NCI-H510A treated with DMSO at 0.1 percent for 48 hours (cell line): ENCODE measurements around the gene ANO3.

Source experiments
- DNase-seq: peaks from one replicate; lab custom pipeline; 2025; lab: John Stamatoyannopoulos, UW

The ANO3 gene

DNA sequence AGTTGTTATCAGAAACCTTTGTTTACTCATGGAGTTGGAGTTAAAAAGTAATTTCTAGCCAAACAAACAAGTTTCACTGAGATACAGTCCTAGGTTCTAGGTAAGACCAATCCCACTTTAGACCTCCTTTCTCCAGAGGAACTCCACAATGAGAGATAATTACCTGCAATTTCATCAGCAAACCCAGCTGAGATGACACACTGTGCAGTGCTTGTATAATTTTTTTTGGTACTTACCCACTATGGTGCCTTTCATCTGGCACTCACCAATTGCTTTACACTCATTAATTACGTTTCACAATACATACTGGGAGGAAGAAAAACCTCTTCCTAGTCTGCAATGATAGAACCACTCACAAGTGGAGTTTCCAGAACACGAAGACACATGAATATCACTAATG is 242.0 kb downstream of the ANO3 start:
- no peak for DNase-seq

DNA sequence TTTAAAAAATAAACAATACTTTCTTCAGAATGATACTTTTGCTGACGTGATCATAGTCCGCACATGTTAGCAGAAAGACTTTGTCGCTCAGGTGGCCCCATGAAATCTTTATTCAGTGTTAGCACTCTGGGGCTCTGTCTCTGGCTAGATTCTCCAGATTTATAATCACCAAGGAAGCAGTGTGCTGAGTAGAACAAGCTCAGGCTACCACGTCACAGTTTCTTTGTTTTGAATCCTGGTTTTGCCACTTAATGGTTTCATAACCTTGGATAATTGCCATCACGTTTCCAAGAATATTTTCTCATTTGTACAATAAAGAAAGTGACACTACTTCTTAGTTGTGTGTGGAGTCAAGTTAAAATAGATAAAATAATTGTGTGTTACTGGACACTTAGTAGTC is 244.0 kb downstream of the ANO3 start:
- DNase-seq, result no peak

DNA sequence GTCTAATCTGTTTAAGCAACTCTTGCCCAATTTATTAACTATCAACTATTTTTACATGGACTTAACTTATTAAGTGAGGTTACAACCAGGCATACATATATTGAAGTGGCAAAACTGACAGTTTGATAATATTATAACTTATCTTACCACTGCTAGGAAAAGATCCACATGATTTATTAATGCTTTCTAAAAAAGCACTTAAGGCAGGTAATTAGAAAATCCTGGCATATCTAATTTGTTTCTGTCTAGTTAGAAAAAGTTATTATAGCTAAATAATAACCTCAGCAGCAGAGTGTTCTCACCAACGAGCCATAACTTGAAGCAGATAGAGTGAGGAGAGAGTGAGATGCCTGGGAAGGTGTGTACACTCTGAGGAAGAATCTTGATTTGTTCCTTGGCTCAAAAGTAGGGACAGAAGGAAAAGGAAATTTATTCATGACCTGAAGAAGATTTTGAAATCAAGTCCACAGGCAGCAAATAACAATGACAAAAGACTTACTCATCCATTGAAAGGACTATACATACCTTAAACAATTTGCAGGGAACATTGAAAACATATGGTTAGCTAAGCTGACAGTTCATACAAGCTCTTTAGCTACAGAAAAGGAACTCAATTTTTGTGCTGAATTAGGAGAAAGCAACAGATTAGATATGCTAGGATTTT is 247.2 kb downstream of the ANO3 start:
- no peak for DNase-seq

DNA sequence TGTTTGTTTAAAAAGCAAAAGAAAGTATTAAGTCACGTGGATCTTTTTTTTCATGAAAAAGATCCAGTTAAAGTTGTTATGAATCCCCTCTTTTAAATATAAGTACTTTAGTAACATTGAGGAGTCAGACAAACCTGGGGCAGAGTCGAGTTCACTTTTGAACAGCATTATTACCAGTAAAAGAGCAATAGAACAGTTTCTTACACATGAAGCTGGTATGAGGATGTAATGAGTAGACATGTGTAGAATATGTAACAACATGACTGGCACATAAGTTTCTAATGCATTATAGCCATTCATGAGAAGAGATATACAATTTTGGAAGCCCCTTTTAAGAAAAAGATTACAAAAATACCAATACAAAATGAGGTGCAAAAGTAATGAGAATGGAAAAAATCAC is 247.8 kb downstream of the ANO3 start:
- DNase-seq, result no peak

DNA sequence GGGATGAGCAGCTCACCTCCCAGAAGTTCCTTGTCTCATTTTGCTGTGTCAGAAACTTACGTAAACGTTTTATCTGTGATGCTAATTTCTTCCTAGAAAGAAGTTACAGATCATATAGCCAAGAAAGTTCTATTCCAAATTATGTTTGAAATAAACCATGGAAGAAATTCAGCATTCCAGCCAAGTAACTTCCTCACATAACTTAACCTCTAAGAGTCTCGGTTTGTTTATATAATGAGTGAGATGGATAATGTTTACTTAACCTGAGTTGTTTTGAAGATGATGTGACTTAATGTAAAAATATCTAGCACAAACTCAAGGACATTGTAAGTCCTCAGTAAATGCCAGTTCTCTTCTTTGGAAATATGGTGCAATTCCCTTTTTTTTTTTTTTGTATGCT is 249.0 kb downstream of the ANO3 start:
- DNase-seq, result no peak

DNA sequence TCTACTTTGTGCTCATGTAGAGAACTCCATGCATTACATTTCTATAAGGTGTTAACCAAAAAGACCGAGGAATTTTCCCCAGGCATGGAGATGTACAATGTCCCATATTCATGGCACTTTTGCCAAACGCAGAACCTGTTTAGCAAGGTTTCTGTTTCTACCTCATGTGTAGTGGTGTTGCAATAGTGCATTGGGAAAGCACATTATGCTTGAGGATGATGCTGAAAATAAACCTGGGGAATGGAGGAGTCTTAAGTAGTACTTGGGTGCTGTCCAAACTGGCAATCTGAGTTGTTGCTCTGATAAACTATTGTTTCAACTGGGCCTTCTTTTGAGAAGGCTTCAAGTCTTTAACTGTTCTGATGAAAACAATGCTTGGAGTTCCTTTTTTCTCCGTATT is 251.6 kb downstream of the ANO3 start:
- DNase-seq, result peak; percentile 24

DNA sequence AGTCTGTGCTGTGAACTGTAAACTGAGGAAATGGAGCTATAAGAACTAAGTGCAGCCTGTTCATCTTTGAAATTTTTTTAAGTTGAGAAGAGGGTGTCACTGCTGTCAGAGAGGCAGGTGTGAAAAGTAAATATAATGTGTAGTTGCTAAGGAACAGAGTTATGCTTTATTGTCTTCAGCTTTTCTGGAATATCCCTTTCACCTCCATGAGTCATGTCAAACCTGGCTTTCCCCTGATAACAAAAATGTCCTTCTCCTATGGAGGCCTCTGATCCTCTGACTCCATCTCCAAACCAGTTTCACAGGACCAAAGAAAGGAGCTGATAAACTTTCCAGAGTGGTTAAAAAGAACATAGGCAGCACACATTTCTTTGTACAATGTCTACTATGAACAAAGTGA is 252.9 kb downstream of the ANO3 start:
- peak; percentile 5 for DNase-seq

DNA sequence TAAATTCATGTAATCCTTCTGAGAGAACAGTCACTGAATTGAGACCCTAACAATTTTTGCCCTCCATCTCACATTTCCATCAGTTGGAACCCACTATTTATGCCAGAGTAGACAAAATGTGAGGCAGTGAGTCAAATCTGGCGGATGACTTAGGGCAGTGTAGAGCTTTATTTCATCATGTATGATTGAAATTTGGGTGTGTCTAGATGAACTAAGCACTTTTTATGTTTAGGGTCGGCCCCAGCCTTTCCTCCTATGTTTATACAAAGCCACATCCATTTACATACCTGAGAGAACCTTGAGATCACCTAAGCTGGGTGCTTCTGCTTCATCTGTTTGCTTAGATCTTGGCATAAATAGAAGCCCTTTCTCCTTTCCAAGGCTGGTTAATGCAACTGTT is 255.1 kb downstream of the ANO3 start:
- DNase-seq, result no peak

DNA sequence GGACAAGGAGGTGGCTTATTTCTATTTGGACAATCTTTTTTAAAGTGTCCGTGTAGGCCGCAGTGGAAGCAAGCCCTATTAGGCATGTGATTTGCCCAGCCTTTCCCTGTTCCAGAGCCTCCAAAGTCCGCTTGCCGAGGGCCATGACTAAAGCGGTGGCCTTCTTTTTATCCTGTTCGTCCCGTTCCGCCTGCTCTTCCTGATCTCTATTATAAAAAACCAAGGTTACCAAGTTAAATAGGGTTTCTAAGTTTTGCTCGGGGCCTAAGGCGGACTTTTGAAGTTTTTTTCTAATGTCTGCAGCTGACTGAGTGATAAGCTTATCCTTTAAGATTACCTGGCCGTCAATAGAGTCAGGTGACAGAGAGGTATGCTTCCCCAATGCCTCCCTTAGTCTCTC is 261.8 kb downstream of the ANO3 start:
- no peak for DNase-seq

DNA sequence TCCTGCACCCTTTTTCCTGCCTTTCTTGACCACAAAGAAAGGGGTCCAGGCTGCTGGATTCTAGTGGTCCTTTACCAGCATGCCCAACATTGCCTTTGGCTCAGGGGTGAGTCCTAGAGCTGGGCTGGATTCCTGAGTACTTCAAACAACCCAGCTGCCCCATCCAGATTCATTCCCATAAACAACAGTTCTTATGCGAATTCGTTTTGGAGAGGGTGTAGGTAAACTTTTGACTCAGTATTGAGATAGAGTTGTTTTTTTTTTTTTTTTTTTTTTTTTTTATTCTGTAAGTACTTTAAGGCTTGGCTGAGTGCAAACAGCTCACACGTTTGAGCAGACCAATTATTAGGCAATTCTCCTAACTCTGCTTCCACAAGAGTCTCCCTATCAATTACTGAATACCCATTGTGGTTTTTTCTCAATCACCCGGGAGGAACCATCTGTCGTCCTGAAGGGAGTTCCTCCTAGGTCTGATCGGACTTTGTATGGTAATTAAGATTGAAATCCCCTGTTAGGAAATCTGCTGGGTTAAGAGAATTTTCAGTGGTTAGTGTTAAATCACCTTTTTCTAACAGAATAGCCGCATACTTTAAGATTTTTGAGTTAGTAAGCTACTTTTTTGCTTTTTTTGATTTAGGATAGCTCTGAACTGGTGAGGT is 263.4 kb downstream of the ANO3 start:
- peak; percentile 22 for DNase-seq

DNA sequence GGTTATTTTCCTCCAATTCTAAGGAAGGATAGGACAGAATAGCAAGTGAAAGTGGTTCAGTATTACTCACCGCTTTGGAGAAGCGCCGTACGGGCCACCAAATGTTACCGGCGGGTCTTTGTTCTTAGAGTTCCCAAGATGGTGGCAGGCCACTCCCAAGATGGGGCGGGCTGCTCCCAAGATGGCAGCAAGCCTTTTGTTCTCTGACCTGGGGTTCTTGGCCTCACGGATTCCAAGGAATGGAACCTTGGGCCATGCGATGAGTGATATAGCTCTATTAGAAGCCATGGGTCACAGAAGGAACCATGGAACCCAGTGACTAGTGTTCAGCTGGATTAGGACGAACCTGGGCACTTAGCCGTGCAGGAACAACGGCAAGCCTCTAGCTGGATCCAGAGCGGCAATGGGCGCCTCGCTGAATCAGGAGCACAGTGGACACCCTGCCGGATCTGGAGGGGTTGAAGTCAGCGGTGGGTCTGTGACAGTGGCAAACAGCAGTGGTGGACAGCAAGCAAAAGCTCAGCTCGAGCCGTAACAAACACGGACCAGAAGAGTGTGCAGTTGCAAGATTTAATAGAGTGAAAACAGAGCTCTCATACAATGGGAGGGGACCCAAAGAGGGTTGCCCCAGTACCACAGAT is 265.2 kb downstream of the ANO3 start:
- peak; percentile 53 for DNase-seq

DNA sequence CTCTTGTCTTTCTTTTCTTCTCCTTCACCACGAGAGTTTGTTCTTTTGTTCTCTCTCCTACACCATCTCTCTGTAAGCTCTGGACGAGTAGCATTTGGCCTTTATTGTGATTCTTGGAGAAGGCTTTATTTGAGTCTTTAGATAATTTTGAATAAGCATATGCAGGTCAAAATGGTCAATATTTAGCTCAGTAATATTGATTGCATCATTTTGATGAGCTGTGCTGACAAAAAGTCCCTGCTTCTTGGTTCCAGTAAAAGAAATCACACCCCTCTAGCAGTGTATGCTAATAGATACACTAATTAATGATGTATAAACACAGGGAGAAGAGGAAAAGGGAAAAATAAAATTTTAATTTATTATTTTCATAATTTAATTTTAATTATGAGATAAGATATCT is 266.0 kb downstream of the ANO3 start:
- no peak for DNase-seq

DNA sequence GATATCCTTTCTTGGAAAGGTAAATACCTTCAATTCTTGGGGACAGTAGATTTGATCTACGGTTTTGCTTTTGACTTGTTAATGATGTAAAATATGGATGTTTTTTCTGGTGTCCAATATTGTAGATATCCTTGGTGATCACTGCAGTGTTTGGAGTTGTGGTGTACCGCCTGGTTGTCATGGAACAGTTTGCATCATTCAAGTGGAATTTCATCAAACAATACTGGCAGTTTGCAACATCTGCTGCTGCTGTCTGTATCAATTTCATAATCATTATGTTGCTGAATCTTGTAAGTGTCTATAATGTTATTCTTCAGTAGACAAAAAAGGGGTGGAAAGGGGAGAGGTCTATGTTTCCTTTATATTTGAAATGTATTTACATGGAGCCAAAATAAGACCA is 267.5 kb downstream of the ANO3 start:
- peak; percentile 35 for DNase-seq

DNA sequence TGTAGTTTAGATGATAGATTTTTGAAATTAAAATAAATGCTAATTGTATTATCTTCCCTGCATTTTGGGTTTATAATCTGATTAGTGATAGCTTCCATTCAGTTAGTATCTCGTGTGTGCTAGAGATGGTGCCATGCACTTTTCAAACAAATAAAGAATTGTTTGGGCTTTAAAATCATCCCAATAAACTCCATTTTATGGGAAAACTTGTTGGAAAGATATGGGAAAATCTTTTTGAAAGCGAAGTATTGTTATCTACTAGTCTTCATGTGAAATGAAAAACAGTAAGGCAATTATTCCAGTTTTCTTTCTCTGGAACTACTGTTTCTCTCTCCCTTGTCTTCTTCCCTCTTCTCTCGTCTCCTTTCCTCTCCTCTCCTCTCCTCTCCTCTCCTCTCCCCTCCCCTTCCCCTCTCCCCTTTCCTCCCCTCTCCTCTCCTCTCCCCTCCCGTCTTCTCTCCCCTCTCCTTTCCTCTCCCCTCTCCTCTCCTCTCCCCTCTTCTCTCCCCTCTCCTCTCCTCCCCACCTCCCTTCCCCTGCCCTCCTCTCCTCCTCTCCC is 268.0 kb downstream of the ANO3 start:
- DNase-seq, result no peak

DNA sequence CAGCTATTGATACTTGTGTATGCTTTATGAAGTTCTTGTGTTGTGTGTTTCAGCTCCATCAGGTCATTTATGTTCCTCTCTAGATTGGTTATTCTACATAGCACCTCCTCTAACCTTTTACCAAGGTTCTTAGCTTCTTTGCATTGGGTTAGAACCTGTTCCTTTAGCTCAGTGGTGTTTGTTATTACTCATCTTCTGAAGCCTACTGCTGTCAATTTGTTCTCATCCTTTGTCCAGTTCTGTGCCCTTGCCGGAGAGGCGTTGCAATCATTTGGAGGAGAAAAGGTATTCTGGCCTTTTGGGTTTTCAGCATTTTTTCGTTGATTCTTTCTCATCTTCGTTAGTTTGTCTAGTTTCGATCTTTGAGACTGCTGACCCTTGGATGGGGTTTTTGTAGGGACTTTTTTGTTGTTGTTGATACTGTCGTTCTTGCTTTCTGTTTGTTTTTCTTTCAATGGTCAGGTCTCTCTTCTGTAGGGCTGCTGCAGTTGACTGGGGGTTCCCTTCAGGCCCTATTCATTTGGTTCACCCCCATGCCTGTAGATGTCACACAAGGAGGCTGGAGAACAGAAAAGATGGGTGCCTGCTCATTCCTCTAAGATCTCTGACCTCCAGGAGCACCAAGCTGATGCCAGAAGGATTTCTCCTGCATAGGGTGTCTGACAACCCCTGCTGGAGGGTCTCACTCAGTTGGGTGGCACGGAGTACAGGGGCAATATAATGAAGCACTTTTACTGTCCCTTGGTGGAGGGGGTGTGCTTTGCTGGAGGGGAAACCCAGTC is 276.0 kb downstream of the ANO3 start:
- DNase-seq, result no peak

DNA sequence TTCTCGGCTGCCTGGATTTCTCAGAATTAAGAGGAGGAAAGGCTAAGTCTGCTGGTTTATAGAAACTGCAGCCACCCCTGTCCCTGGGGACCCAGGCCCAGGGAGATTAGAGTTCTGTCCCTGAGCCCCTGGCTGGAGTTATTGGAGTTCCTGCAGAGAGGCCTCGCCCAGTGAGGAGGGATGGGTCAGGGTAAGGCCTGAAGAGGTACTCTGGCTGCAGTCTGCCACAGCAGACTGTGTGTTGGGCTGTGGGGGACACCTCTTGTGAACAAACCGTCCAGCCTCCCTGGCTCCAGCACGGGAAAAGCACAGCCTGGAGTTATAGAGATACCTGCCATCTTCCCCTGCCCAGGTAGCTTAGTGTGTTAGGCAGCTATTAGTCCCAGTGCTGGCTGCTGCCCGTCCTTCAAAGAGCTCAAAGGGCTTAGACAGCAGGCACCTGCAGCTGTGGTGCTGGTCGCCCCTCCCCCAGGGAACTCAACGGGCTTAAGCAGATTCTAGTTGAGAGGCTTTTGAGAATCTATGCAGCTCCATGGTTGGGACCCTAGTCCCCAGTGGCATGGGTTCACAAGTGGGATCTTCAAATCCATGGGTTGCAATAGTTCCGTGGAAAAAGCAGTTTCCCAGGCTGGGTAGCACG is 276.7 kb downstream of the ANO3 start:
- DNase-seq, result no peak

DNA sequence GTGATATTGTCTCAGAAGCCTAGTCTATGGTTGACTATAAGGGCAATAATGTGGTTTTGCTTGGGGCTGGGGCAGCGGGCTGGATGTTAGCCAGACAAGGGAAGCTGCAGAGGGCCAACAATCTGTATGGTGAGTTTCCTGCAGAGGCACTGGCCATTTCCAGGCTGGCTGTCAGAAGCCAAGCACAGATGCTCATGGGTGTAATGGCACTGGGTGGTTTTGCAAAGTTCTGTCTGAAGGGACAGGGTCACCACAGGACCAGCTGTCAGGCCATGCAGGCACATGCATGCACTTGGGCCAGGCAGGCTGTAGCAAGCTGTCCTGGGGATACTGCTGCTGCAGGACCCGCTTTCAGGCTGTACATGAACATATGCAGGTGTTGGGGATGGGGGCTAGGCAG is 281.8 kb downstream of the ANO3 start:
- no peak for DNase-seq

DNA sequence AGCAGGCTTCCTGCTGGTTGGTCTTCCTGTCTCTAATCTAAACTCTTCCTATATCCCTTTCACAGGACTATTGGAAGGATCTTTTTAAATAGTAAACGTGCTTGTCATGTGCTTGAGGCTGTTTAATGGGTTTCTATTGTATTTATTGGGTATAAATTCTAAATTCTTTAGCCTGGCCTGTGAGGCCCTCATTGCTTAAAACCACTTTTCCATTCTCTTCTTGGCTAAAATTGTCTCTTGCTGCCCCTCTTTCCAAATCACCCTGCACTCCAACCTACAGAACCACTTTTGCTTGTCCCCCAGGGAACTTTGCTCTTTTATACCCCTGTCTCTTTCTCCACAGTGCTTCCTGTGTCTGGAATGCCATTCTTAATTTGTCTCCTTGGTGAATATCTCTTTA is 286.5 kb downstream of the ANO3 start:
- DNase-seq, result no peak

DNA sequence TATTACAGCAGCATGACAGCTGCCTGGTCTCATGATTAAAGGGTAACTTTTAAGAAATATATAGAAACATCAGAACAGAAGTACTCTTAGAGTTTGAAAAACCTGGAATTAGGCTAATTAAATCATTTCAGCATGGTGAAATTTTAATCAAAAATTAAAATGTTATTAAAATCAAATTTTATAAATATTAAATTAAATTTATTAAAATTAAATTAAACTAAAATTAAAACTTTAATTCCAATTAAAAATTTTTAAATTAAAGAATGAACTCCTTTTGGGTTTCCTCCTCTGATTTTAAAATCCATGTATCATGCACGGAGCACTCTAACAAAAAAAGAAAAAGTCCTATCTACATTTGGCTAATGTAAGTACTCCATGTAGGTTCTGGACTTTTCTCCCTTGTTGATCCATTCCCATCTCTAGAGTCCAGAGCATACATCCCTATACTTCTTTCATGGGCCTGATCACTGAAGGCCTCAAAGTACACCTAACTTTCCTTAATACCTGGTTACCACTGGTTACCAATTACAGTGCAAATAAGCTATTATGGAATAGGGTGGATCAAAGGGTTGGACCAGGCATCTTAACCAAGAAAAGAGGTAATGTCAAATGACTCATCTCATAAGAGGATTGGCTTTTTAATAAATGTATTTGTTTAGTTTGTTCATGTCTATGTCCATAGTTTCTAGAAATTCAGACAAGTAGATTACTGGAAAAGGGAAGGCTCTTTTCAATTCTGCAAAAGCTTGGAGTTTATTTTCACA is 288.5 kb downstream of the ANO3 start:
- no peak for DNase-seq

DNA sequence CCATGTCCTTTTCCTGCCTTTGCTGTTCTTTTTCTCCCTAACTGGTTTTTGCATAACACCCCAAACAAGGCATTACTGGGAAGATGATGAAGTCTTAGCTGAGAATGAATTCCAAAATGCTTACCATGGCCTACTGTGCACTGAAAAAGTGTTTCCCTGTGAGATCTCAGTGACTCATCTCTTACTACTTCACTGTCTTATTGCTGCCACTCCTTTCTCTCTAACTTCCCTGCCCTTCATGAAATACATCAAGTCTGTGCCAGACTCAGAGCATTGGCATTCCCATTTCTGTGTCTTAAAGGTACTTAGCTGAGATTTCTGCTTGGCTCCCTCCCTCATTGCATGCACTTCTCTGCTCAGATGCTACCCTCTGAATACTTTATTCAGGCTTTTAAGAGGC is 289.2 kb downstream of the ANO3 start:
- DNase-seq, result no peak

DNA sequence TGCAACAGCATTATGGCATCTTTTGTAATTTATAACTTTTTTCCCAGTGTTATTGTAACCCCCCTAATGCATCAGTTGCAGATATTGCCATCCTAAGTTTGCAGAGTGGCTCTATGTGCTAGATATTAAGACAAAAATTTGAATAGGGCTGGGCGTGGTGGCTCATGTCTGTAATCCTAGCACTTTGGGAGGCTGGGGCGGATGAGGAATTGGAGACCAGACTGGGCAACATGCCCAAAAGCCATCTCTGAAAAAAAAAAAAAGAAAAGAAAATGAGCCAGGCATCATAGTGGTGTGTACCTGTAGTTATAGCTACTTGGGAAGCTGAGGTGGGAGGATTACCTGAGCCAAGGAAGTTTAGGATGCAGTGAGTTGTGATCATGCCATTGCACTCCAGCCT is 290.3 kb downstream of the ANO3 start:
- no peak for DNase-seq
